HepG2 (cell line): ENCODE data around the gene CARMIL3. TPM values are rescaled to one million over a fixed set of nuclear protein-coding genes. Genes with fewer than 3 reads are reported as not detected.

Source experiments
- ATF2 ChIP-seq: sonication (generic); formaldehyde crosslinking; IDR thresholded peaks from 2 replicates; pipeline ENCODE4 v1.4.0; 2020; ENCODE audit warnings: missing genetic modification reagents
- ATF5 ChIP-seq: sonication (generic); formaldehyde crosslinking; IDR thresholded peaks from 2 replicates; pipeline ENCODE4 v1.4.0; 2020; ENCODE audit warnings: mild to moderate bottlenecking, low read depth, missing genetic modification reagents
- CCDC6 ChIP-seq: sonication (generic); formaldehyde crosslinking; IDR thresholded peaks from 2 replicates; pipeline ENCODE4 v1.8.1; 2022; ENCODE audit warnings: mild to moderate bottlenecking, missing genetic modification reagents, moderate library complexity
- CHD4 ChIP-seq: fragments of 200-600 bp; sonication (generic); IDR thresholded peaks from 2 replicates; pipeline ENCODE4 v1.7.0; 2017; ENCODE audit warnings: mild to moderate bottlenecking, low read length, borderline replicate concordance
- KDM2A ChIP-seq: sonication (generic); formaldehyde crosslinking; IDR thresholded peaks from 2 replicates; pipeline ENCODE4 v1.4.0; 2020; ENCODE audit warnings: low read depth, missing genetic modification reagents, borderline replicate concordance
- MIER3 ChIP-seq: IDR thresholded peaks from 2 replicates; pipeline ENCODE4 v1.6.1; 2016; ENCODE audit warnings: missing compliant biosample characterization, borderline replicate concordance
- NCOA2 ChIP-seq: sonication (generic); formaldehyde crosslinking; IDR thresholded peaks from 2 replicates; pipeline ENCODE4 v1.8.0; 2022; ENCODE audit warnings: inconsistent platforms
- USF2 ChIP-seq, 2 experiments: sonication (generic) in 1 of 2; formaldehyde crosslinking in 1 of 2; IDR thresholded peaks; 2 replicates each; pipeline versions ENCODE4 v1.5.1 to v1.6.1; 2011 to 2020; ENCODE audit warnings: borderline replicate concordance in 1 of 2, low read depth in 1 of 2, low read length in 1 of 2, mild to moderate bottlenecking in 1 of 2, missing genetic modification reagents in 1 of 2, moderate library complexity in 1 of 2
- ZC3H4 ChIP-seq: sonication (generic); formaldehyde crosslinking; IDR thresholded peaks from 2 replicates; pipeline ENCODE4 v1.4.0; 2020; ENCODE audit warnings: missing genetic modification reagents, borderline replicate concordance
- ZMYM2 ChIP-seq: sonication (generic); formaldehyde crosslinking; IDR thresholded peaks from 2 replicates; pipeline ENCODE4 v1.8.0; 2022; ENCODE audit warnings: mild to moderate bottlenecking, missing genetic modification reagents
- ZNF205 ChIP-seq: IDR thresholded peaks from 2 replicates; pipeline ENCODE4 v1.6.1; 2018; ENCODE audit warnings: missing biosample characterization, missing genetic modification reagents
- ZNF263 ChIP-seq: sonication (generic); formaldehyde crosslinking; IDR thresholded peaks from 2 replicates; pipeline ENCODE4 v1.4.0; 2020; ENCODE audit warnings: missing genetic modification reagents
- ZNF33B ChIP-seq: sonication (generic); formaldehyde crosslinking; IDR thresholded peaks from 2 replicates; pipeline ENCODE4 v1.5.1; 2020; ENCODE audit warnings: mild to moderate bottlenecking, missing genetic modification reagents
- ZNF382 ChIP-seq: sonication (generic); formaldehyde crosslinking; IDR thresholded peaks from 2 replicates; pipeline ENCODE4 v1.5.0; 2020; ENCODE audit warnings: missing genetic modification reagents, mild to moderate bottlenecking, borderline replicate concordance
- ZNF547 ChIP-seq: sonication (generic); formaldehyde crosslinking; IDR thresholded peaks from 2 replicates; pipeline ENCODE4 v1.5.1; 2020; ENCODE audit warnings: mild to moderate bottlenecking, missing genetic modification reagents
- ZNF562 ChIP-seq: sonication (generic); formaldehyde crosslinking; IDR thresholded peaks from 2 replicates; pipeline ENCODE4 v1.8.0; 2022; ENCODE audit warnings: missing genetic modification reagents, borderline replicate concordance
- ZNF580 ChIP-seq: IDR thresholded peaks from 2 replicates; pipeline ENCODE4 v1.6.1; 2016; ENCODE audit warnings: low read depth, borderline replicate concordance
- ZNF784 ChIP-seq: sonication (generic); formaldehyde crosslinking; IDR thresholded peaks from 2 replicates; pipeline ENCODE4 v1.5.1; 2020; ENCODE audit warnings: missing genetic modification reagents, mild to moderate bottlenecking, borderline replicate concordance
- ZNF83 ChIP-seq: sonication (generic); formaldehyde crosslinking; IDR thresholded peaks from 2 replicates; pipeline ENCODE4 v1.4.0; 2020; ENCODE audit warnings: missing genetic modification reagents, mild to moderate bottlenecking, borderline replicate concordance
- polyA plus RNA-seq, 8 experiments: library from polyadenylated mRNA; depleted of rRNA in 3 of 8; stranded (reverse) in 7 of 8; unstranded in 1 of 8; fragments of >200 nt; fragmentation: Illumina TruSeq in 4 of 8; extraction: Trizol in 4 of 8; gene quantifications; 2 replicates each; pipeline versions ENCODE4 v1.2.1 to v1.2.3, GENCODE V29; 2011 to 2016; ENCODE audit warnings: low read depth in 4 of 8, missing spikeins in 1 of 8, mixed read lengths in 1 of 8; ENCODE audit not compliant: insufficient read depth in 1 of 8
- total RNA-seq, 5 experiments: library from RNA; depleted of rRNA; stranded (reverse); fragments of >200 nt; fragmentation: Illumina TruSeq; extraction: Trizol; gene quantifications; 2 replicates each; pipeline ENCODE4 v1.2.3, GENCODE V29; 2016; ENCODE audit warnings: low read depth in 1 of 5
- TF ChIP-seq, protein P1 (sequence below): sonication (generic); formaldehyde crosslinking; IDR thresholded peaks from 2 replicates; pipeline ENCODE4 v1.5.1; 2020; ENCODE audit warnings: missing genetic modification reagents, mild to moderate bottlenecking, borderline replicate concordance

The CARMIL3 gene
- total and polyA plus RNA-seq, 2 of the 13 experiments (the other 11 are each of a cell fraction or from before 2014, with no cell fraction given): 0.27 to 0.55 TPM

- TF ChIP-seq ZNF562 (CRISPR knock-in tag) (no peak), CCDC6 (CRISPR knock-in tag) (0 out of 2 replicates have a peak, but pooled peaks have one; percentile 47), USF2 (IDR thresholded peaks at IDR 0.05; ENCODE audit: low read depth, low read length) (no peak), USF2 (CRISPR knock-in tag; IDR thresholded peaks at IDR 0.05; ENCODE audit: borderline replicate concordance) (no peak), ZNF784 (CRISPR knock-in tag) (peak; percentile 70; the same call in 1 of the 2 replicates), ZNF580 (CRISPR knock-in tag) (0 out of 2 replicates have a peak, but pooled peaks have one; percentile 27), ZNF33B (CRISPR knock-in tag) (0 out of 2 replicates have a peak, but pooled peaks have one; percentile 67), ATF2 (no peak), ATF5 (CRISPR knock-in tag) (no peak), ZMYM2 (CRISPR knock-in tag) (no peak), ZNF547 (peak; percentile 22; the same call in 1 of the 2 replicates), MIER3 (0 out of 2 replicates have a peak, but pooled peaks have one; percentile 51), ZC3H4 (CRISPR knock-in tag) (no peak), ZNF263 (CRISPR knock-in tag) (no peak), KDM2A (CRISPR knock-in tag) (no peak; the same call in 1 of the 2 replicates), ZNF382 (CRISPR knock-in tag) (no peak), ZNF83 (no peak), ZNF205 (CRISPR knock-in tag) (no peak), NCOA2 (CRISPR knock-in tag) (0 out of 2 replicates have a peak, but pooled peaks have one; percentile 18), CHD4 (no peak)
- TF ChIP-seq, protein P1, sequence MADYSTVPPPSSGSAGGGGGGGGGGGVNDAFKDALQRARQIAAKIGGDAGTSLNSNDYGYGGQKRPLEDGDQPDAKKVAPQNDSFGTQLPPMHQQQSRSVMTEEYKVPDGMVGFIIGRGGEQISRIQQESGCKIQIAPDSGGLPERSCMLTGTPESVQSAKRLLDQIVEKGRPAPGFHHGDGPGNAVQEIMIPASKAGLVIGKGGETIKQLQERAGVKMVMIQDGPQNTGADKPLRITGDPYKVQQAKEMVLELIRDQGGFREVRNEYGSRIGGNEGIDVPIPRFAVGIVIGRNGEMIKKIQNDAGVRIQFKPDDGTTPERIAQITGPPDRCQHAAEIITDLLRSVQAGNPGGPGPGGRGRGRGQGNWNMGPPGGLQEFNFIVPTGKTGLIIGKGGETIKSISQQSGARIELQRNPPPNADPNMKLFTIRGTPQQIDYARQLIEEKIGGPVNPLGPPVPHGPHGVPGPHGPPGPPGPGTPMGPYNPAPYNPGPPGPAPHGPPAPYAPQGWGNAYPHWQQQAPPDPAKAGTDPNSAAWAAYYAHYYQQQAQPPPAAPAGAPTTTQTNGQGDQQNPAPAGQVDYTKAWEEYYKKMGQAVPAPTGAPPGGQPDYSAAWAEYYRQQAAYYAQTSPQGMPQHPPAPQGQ (CRISPR knock-in tag): 0 out of 2 replicates have a peak, but pooled peaks have one; percentile 35
Measured at GRCh38 chr14:24067133-24068082, 15.6 kb downstream of the CARMIL3 start (continued).
